ENCODE measurements around the gene CACNA1H. TPM values are rescaled to one million over a fixed set of nuclear protein-coding genes. Genes with fewer than 3 reads are reported as not detected.

Gene CACNA1H
- total and polyA plus RNA-seq, 7 donors, result 1.8 to 5.9 (median 2.3) TPM

- Histone ChIP-seq H3K27ac (no peak overlapping the region), H3K36me3 (ENCODE audit: insufficient read depth in 1 of 2, low read depth in 1 of 2) (no peaks in the 10 kb centered on the region), H3K4me3 (no peak overlapping the region), H3K4me1 (no peaks in the 10 kb centered on the region), H3K9me3 (no peaks in the 10 kb centered on the region), H3K27me3 (ENCODE audit: insufficient read depth in 3 of 3, low read length in 2 of 3) (peaks cover 0 to 20% (median 8%) of the 10 kb centered on the region in 3 donors)
- no peak for TF ChIP-seq CTCF (IDR thresholded peaks at IDR 0.05)
- WGBS, 3 donors, result 77 to 80% (median 78%) methylated on average over 23 of the region's 23 CpGs
- intact Hi-C loops (cut with DNase I), result no loop called here
- no peak for ATAC-seq
- no peak for DNase-seq
Observed at GRCh38 chr16:1210461-1210860, 57.6 kb downstream of the CACNA1H start.

- H3K4me1 ChIP-seq, result no peaks in the 10 kb centered on the region
- H3K4me3 ChIP-seq, result no peak overlapping the region
- WGBS, 3 donors, result 90 to 93% (median 91%) methylated on average over 58 to 65 of the region's 65 CpGs
- TF ChIP-seq CTCF (IDR thresholded peaks at IDR 0.05), result no peak
- H3K27ac ChIP-seq, result no peak overlapping the region
- DNase-seq, result no peak
- intact Hi-C loops (cut with DNase I), result no loop called here
- no peak for ATAC-seq
- H3K9me3 ChIP-seq, result no peaks in the 10 kb centered on the region
- H3K27me3 ChIP-seq (ENCODE audit: insufficient read depth in 3 of 3, low read length in 2 of 3), result peaks cover 0 to 29% (median 8%) of the 10 kb centered on the region in 3 donors
- H3K36me3 ChIP-seq (ENCODE audit: insufficient read depth in 1 of 2, low read depth in 1 of 2), result no peaks in the 10 kb centered on the region
Observed at GRCh38 chr16:1211451-1212268, 58.8 kb downstream of the CACNA1H start.

DNA sequence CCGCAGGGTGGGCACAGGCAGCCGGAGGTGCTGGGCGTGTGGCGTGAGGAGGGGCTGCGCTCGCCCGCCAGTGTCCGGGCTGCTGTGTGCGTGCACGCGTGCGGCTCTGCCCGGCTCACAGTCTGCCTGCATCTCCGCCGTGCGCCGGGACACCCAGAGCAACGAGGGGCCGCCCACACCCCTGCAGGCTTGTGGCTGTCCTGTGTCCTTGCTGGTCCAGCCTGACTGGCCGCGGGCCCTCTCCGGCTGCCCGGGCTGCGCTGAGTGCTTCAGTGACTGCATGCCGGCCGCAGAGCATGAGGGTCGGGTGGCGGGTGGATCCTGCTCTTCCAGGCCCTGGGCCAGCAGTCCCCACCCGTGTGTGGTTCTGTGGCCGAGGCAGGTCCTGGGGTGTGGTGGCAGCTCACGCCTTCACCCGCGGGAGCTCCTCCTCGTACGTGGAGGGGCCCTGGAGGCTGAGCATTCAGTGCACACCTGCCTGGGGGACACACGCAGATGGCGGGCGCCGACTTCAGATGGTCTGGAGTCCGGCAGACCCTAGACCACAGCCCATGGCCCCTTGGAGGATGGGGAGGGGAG, 59.8 kb downstream of the CACNA1H start:
- Histone ChIP-seq H3K4me3 (no peak overlapping the region), H3K27ac (no peak overlapping the region), H3K4me1 (no peaks in the 10 kb centered on the region), H3K27me3 (ENCODE audit: insufficient read depth in 3 of 3, low read length in 2 of 3) (peaks cover 0 to 34% (median 8%) of the 10 kb centered on the region in 3 donors), H3K9me3 (no peaks in the 10 kb centered on the region), H3K36me3 (ENCODE audit: insufficient read depth in 1 of 2, low read depth in 1 of 2) (no peaks in the 10 kb centered on the region)
- no peak for TF ChIP-seq CTCF (IDR thresholded peaks at IDR 0.05)
- DNase-seq, result no peak
- WGBS, 3 donors, result 88 to 89% (median 88%) methylated on average over 34 to 40 of the region's 40 CpGs
- intact Hi-C loops (cut with DNase I), result no loop called here
- no peak for ATAC-seq

DNA sequence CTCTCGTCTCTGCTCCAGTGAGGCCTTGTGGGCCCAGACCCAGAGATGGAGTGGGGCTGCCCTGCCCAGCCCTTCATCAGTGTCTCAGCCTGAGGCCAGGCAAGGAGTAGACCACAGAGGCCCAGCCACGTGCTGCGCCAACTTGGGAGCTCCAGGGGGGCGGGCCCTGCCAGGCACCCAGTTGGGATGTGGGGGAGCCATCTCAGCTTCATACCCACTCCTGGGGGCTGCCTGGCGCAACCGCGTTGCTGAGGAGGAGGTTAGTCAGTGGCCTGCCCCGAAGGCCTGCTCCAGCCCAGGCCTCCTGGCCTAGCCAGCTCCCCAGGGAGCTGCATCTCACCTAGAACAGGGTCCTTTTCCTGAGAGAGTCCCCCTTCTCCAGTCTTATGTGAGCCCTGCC, 60.3 kb downstream of the CACNA1H start:
- Histone ChIP-seq H3K9me3 (no peaks in the 10 kb centered on the region), H3K27ac (no peak overlapping the region), H3K27me3 (ENCODE audit: insufficient read depth in 3 of 3, low read length in 2 of 3) (peaks cover 0 to 34% (median 6%) of the 10 kb centered on the region in 3 donors), H3K4me1 (no peaks in the 10 kb centered on the region), H3K36me3 (ENCODE audit: insufficient read depth in 1 of 2, low read depth in 1 of 2) (no peaks in the 10 kb centered on the region), H3K4me3 (no peak overlapping the region)
- 67 to 83% (median 82%) methylated on average over 6 to 8 of the region's 8 CpGs for WGBS, 3 donors
- TF ChIP-seq CTCF (IDR thresholded peaks at IDR 0.05), result no peak
- intact Hi-C loops (cut with DNase I), result no loop called here
- no peak for ATAC-seq
- DNase-seq, result no peak
